ENCODE data around the gene RNF10.
"Not testable (repeated sequence)": the region's sequence is repeated elsewhere in the genome, so short reads cannot be mapped to it uniquely, and the experiment has no call there.

RNF10 gene

DNA sequence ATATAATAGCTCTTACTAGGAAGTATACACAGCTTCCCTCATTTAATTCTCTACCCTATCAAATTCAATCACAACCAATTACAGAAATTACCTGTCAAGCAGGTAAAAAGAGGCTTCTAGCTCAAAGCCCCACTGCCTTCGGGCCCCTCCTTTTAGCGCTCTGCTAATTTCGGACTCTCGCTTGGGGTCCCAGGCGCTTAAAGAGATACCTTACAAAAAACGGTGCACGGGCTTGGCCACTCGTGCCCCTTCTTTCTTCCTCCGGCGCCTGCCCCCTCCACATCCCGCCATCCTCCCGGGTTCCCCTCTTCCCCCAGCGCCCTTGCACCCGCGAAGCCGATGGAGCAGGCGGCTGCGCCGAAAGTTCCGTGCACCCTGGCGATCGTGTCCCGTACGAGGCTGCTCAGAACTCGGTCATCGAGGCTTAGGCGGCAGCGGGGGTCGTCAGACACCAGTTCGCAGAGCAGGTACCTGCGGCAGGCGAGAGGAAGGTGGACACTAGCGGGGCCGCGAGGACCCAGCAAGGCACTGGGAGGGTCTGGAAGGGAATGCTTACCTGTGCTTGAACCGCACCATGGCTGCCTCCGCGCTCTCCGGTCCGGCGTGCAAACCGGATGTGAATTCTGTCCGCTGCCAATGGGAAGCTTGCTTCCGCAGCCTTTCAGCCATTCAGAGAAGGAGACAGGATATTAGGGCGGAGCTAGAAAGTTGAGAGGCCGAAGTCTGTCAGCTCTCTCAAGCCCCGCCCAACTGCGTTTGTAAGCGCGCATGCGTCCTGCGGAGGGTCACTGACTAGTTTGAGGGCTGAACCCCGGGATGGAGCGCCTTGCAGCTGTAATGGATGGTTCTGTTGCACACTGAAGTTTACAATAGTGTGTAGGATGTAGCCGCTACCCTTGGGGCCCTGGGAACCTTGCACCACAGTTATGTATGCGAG, 46.9 kb downstream of the RNF10 start, which contains the start of gene POP5:
POP5 (minus strand) TSS at position 616 of the 937 bp plus-strand sequence; CDS start at position 576, 40 bp downstream.
- DNase-seq, result peak; percentile 95 to 97

DNA sequence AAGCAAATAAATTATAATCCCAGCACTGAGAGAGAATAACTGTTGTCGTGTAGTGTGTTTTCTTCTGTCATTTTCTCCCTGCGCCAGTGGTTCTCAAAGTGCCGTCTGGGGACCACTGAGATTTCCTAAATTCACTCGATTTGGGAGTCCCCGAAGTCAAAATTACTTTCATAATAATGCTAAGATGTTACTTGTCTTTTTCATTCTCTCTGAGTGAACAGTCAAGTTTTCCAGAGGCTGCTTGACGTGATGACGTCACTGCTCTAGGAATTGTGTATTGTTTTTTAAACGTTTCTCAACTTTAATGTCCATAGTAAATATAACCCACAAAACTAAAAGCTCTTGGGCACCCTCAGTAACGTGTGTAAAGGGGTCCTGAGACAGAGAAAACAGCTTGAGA, 47.8 kb downstream of the RNF10 start:
- DNase-seq, result peak; percentile 11 to 30

DNA sequence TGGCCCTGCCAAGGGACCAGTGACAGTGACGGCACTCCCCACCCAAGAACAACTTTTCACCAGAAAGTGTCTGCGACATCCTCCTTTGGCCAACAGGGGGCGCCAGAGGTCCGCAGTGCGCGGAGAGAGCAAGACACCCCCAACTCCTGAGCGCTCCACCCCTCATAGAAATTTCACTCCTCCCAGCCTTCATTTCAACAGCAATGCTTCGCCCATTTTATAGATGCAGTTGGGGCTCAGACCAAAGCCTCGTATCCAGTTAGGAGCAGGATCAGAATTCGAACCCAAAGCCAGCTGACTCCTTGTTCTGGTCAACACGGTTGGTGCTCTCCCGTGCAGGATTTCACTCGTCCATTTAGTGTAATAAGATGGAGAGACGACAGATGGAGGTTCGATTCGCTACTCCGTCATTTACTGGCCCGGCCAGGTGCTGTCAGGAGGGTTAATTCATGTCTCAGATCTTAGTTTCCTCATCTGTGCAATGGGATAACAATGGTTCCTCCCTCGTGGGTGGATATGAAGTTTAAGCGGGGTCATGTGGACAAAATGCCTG, 49.4 kb downstream of the RNF10 start:
- DNase-seq, result peak; percentile 90 to 92

DNA sequence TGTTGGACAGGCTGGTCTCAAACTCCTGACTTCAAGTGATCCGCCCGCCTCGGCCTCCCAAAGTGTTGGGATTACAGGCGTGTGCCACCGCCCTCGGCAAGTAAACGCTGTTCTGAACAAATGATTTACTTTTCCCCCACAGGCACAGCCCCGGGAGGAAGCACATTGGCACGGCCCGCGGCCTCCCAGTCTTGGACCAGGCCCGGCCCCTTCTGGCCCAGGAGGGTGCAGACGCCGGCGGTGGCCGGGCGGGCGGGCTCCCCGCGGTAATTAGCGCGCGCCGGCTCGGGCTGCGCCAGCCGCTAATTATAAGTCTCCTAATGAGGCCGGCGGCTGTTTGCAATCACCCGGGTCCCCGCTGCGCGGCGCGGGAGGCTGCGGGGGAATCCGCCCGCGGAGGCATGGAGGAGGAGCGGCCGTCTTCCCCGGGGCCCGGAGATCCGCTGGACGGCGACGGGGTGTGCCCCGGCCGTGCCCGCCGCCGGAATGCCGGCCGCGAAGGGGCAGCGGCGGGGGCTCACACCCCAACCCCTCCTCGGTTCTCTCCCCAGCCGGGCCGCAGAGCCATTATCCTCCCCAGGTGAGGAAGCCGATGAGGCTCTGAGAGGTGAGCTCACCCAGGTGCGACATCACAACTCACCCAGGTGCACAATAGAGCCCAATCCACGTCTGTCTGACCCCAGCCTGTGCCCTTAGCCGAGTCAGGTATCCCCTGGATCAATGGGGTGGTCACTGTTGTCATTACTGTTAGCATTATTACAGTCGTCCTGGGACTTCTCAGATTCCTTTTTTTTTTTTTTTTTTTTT, 50.4 kb downstream of the RNF10 start:
- peak; percentile 61 to 65 for DNase-seq

DNA sequence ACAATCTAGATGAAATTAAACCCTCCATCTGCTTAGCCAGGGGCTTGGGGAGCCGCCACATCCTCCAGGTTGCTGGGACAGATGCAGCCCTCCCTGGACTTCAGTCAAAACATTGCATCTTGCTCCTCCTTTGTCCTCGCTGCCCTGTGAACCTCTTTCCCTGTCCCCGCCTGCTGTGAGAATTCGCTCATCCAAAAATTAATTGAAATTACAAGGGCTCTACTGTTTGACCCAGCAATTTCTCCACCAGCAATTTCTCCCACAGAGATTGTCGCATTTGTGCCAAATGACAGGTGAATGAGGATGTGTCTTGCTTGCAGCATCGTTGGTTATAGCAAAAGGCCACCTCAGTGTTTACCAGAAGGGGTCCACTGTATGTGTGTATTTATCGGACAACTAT, 52.0 kb downstream of the RNF10 start:
- no peak for DNase-seq

DNA sequence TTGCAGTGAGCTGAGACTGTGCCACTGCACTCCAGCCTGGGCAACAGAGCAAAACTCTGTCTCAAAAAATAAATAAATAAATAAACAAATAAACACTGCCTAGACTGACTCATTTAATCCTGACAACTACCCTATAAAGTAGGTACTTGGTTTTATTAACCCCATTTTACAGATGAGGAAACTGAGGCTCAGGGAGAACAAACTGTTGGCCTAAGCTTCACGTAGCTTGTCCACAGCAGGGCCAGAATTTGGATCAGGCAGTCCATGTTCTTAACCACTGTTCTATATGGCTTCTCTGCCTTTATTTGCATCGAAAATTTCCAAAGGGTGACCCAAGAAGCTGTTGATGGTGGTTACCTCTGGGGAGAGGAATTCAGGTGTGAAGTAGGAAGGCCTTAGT, 52.7 kb downstream of the RNF10 start:
- no peak for DNase-seq

DNA sequence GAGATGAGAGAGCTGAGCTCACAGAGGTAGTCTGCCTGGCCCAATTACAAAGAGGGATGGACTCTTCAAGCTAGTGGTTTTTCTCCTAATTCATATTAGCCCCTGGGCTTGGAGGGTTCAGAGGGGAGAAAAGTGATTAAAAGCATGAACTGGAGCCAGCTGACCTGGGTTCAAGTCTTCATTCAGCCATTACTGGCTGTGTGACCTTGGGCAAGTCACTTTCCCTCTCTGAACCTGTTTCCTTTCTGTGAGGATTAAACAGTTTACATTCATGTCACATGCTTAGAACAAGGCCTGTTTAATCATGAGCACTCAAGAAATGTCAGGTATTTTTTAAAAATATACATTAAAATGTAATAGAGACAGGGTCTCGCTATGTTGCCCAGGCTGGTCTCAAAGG, 54.2 kb downstream of the RNF10 start:
- DNase-seq, result no peak

DNA sequence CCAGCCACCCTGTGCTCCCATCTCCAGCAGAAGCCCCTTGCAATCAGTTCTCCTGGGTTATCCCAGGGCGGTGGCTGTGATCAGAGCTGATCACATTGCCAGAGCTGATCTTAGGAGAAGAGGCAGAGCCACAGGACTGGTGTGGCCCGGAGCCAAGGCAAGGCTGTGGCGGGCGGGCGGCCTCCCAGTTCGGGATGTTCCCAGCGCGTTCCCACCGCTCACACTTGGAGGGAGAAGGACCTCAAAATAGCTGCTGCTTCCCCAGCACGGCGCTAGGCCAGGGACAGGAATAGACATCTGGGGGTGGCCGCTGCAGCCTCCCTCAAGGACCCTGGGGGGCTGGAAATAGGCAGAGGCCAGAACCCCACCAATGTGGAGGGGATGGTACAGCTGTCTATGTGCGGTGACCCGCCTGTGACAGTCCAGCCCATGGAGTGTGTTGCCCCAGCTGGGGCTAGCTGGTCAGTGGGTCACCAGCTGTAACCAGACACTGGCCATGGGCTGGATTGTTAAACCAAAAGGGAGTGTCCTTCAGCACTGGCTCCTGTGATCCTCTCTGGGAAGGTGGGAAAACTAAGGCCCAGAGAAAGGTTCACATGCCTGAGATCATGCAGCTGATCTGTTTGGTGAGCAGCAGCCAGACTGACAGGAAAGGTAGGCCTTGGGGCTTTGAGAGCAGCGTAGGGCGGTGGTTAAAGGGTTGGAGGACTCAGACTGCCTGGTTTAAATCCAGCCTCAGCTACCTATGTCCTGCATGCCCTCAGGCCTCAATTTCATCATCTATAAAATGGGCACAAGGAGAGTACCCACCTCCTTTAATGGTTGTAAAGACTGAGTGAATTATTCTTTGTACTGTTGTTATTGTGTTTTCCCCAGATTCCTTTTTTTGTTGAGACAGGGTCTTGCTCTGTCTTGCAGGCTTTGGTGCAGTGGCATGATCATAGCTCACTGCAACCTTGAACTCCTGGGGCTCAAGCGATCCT, 55.1 kb downstream of the RNF10 start:
- no peak for DNase-seq

DNA sequence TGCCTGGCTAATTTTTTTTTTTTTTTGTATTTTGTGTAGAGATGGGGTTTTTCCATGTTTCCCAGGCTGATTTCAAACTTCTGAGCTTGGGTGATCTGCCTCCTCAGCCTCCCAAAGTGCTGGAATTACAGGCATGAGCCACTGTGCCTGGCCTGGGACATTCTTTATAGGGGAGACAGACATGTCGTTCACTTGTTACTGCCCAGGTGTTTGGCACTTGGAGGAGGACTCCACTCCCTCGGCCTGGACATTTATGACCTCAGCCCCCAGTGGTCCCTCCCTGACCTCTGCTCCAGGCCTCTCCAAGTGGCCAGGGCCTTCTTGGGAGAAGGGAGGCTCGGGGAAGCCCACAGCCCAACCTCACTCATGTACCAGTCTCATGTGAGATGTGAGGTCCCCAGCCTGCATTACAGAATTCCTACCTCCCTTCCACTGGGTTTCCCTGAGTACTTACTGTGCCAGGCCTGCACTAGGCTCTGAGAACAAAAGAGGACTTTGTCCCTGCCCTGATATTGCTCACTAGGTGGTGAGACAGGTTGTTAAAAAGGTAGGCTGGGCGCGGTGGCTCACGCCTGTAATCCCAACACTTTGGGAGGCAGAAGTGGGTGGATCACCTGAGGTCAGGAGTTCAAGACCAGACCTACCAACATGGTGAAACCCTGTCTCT, 56.7 kb downstream of the RNF10 start:
- no peak for DNase-seq

DNA sequence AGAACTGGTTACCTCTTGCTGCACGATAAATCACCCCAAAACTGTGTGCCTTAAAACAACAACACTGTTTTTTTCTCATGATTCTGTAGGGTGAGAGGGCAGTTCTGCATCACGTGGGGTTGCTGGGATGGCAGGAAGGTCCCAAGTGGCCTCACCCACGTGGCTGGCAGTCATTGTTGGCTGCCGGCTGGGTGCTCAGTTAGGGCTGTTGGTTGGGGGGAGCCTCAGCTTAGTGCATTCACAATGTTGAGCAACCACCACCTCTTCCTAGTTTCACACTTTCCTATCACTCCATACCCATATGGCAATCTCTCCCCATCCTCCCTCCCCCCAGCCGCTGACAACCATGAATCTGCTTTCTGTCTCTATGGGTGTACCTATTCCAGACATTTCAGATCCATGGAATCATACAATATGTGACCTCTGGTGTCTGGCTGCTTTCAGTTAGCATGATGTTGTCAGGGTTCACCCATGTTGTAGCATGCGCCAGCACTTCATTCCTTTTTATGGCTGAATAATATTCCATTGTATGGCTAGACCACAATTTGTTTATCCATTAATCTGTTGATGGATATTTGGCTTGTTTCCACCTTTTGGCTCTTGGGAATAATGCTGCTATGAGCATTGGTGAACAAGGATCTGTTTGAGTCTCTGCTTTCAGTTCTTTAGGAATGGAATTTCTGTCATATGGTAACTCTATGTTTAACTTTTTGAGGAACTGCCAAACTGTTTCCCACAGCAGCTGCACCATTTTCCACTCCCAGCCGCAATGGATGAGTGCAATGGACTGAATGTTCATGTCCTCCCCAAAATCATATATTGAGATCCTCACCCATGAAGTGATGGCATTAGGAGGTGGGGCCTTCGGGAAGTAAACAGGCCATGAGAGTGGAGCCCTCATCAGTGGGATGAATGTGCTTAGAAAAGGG, 58.2 kb downstream of the RNF10 start:
- no peak for DNase-seq

DNA sequence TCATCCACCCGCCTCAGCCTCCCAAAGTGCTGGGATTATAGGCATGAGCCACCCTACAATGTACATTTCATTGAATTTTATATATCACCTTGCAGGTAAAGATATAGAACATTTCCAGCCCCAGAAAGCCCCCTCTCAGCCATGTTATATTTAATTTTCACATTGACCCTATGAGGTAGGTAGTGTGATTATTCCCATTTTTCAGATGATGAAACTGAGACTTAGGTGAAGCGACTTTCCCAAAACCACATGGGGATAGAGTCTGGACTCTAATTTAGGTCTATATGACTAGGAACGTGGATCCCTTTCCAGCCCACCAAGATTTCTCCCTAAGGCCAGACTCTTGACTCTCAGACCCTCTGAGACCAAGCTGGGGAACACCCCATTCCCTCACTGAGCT, 62.7 kb downstream of the RNF10 start:
- DNase-seq, result no peak

DNA sequence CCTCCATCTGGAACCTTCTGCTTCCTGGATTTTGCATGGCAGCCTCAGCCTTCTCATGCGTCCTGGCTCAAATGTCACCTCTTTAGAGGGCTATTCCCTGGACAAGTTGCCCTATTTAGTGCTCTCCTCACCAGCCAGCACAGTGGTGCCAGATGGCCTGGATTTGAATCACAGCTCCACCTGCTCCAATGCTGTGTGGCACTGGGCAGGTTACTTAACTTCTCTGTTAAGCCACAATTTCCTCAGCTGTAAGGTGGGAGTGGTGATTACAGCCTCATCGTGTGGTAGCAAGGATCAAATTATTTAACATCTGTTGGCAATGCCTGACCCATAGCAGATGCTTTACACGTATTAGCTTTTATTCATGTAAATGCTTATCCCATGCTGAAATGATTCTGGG, 63.7 kb downstream of the RNF10 start:
- DNase-seq, result no peak

DNA sequence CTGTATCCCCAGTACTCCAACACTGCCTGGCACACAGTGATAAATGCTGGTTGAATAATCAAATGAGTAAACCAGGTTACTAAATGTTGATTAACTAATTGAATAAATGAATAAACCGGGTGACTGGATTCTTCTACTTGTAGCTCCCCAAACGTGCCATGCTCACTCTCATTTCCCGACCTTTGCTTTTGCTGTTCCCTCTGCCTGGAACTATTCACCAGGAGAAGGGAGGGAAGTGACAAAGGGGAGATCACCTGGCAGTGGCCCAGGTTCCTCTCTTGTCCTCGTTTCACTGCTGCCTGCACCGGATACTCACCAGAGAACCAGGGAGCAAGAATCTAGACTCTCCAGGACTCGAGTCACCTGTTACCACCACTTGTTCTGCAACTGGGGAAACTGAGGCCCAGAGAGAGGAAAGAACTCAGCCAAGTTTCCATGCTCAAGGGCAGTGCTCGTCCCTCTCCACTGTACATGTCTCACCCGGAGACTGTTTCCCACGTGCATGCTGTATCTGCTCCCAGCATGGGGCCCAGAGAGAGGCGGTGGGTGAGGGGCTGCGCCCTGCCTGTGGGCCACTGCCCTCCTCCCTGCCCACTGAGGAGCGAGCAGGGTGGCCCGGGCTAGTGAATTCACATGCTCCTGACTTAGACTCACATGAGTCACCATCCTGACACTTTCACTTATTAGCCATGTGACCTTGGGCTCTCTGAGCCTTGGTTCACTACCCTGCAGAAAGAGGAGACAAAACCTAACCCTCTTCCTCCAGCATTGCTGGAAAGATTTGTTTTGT, 64.7 kb downstream of the RNF10 start:
- no peak for DNase-seq

DNA sequence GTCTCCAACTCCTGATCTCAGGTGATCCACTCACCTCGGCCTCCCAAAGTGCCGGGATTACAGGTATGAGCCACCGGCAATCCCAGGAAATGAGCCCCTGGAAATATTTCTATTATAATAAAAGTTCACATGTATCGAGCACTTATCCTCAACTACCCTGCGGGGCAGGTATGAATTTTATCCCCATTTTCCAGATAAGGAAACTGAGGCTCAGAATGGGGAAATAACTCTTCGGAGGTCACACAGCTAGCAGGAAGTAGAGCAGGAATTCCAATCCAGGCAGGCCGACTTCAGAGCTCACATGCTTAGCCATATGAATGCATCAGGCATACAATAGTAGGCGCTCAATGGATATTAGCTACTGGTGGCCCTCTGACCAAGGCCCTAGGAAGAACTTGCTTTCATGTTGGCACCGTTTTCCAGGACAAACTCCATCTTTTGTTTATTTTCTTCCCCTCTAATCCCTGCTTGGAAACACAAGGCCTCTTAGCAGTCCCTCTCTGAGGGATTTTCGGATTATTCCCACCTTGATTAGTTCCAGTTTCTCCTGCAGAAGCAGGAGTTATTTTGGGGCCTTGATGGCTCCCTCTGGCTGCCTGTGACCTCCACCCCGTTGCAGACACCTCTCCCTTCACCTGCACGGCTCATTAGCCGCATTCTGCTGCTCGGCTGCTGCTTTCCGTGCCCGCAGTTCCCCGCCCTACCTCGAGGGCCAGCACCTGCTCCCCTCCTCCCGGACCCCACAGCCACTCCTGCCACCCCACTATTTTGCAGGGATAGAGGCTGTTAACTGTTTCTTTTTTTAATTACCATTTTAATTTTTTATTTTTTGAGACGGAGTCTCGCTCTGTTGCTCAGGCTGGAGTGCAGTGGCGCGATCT, 65.8 kb downstream of the RNF10 start:
- no peak for DNase-seq

DNA sequence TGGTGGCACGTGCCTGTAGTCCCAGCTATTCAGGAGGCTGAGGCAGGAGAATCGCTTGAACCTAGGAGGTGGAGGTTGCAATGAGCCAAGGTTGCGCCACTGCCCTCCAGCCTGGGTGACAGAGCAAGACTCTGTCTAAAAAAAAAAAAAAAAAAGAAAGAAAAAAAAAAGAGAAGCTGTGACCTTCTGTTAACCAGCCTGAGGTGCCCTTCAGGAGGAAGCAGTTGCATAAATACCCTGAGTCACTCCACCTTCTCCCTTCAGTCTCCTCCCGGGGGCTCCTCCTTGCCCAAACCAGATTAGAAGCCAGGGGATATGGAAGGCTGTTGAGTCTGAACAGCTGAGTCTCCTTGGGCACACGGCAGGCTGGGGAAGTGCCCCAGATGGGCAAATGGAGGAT, 68.3 kb downstream of the RNF10 start:
- DNase-seq, result not testable (repeated sequence)

DNA sequence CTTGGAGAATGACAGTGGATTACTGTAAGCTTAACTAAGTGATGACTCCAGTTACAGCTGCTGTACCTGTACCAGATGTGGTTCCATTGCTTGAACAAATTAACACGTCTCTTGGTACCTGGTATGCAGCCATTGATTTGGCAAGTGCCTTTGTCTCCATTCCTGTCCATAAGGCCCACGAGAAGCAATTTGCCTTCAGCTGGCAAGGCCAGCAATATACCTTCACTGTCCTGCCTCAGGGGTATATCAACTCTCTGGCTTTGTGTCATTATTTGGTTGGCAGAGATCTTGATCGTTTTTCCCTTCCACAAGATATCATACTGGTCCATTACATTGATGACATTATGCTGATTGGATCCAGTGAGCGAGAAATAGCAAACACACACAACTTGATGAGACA, 76.4 kb downstream of the RNF10 start:
- DNase-seq, result no peak

DNA sequence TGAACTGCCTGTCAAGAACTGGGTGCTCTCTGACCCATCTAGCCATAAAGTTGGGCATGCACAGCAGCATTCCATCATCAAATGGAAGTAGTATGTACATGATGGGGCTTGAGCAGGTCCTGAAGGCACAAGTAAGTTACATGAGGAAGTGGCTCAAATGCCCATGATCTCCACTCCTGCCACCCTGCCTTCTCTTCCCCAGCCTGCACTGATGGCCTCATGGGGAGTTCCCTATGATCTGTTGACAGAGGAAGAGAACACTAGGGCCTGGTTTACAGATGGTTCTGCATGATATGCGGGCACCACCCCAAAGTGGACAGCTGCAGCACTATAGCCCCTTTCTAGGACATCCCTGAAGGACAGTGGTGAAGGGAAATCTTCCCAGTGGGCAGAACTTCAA, 77.4 kb downstream of the RNF10 start:
- not testable (repeated sequence) for DNase-seq

DNA sequence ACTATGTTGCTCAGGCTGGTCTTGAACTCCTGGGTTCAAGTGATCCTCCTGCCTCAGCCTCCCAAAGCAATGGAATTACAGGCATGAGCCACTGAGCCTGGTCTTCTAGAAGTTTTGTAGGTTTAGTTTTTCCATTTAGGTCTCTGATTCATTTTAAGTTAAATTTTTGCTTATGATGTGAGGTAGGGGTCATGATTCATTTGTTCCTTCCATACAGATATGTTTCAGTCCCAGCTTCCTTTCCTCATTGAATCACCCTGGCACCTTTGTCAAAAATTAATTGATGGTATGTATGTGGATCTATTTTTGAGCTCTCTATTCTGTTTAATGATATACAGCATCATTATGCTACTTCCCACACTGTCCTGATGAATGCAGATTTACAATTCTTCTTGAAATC, 80.7 kb downstream of the RNF10 start:
- DNase-seq, result peak; percentile 5 to 9

DNA sequence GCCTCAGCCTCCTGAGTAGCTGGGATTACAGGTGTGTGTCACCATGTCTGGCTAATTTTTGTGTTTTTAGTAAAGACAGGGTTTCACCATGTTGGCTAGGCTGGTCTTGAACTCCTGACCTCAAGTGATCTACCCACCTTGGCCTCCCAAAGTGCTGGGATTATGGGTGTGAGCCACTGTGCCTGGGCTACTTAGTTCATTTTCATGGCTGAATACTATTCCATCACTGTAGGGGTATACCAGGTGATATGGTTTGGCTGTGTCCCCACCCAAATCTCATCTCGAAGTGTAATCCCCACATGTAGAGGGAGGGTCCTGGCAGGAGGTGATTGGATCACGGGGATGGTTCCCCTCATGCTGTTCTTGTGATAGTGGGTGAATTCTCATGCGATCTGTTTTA, 83.0 kb downstream of the RNF10 start:
- DNase-seq, result not testable (repeated sequence)

Data from activated CD4-positive, alpha-beta T cell treated with anti-CD3 and anti-CD28 coated beads, Interleukin-2, amount 50 U/mL, for 48 hours (primary cell).